Stimulated activated naive CD4-positive, alpha-beta T cell (primary cell): ENCODE measurements around the gene PRKCZ.

ENCODE experiments used
- DNase-seq, 6 experiments: peaks; one replicate each; lab custom pipeline; 2025; lab: John Stamatoyannopoulos, UW

PRKCZ gene

GRCh38 chr1:2049718-2050431 lies at the start of gene PRKCZ:
TSS of gene PRKCZ (plus strand) at chr1:2050411. CDS start at chr1:2050631, 220 bp downstream.
- peak; percentile 85 to 94 (median 90) for DNase-seq

- DNase-seq = no peak
Measured at GRCh38 chr1:2000432-2000831, 49.8 kb upstream of the PRKCZ start.

- no peak for DNase-seq
Measured at GRCh38 chr1:2000850-2001249, 49.4 kb upstream of the PRKCZ start.

GRCh38 chr1:2001773-2002411 lies 48.3 kb upstream of the PRKCZ start:
- DNase-seq = no peak

- no peak for DNase-seq
Measured at GRCh38 chr1:2003541-2004131, 46.6 kb upstream of the PRKCZ start, which contains the start of gene CFAP74. TSS of gene CFAP74 (minus strand) at chr1:2003786. CDS start at chr1:1990956, 12,830 bp downstream.

- DNase-seq = no peak
Measured at GRCh38 chr1:2004856-2005255, 45.4 kb upstream of the PRKCZ start.

- no peak for DNase-seq
Measured at GRCh38 chr1:2009101-2010053, 40.8 kb upstream of the PRKCZ start.

GRCh38 chr1:2014181-2014580 lies 36.0 kb upstream of the PRKCZ start:
- DNase-seq = no peak

- DNase-seq = no peak
Measured at GRCh38 chr1:2014741-2015735, 35.2 kb upstream of the PRKCZ start.

- DNase-seq = no peak
Measured at GRCh38 chr1:2016123-2016522, 34.1 kb upstream of the PRKCZ start.

- DNase-seq = peak in 1 of 6 experiments; percentile 10
Measured at GRCh38 chr1:2018217-2019171, 31.7 kb upstream of the PRKCZ start.

- no peak for DNase-seq
Measured at GRCh38 chr1:2019172-2019543, 31.1 kb upstream of the PRKCZ start, which contains the start of gene GABRD. TSS of gene GABRD (plus strand) at chr1:2019345. CDS start at chr1:2019424, 79 bp downstream.

- DNase-seq = no peak
Measured at GRCh38 chr1:2019571-2020309, 30.5 kb upstream of the PRKCZ start.

GRCh38 chr1:2020310-2020655 lies 29.9 kb upstream of the PRKCZ start:
- no peak for DNase-seq

- no peak for DNase-seq
Measured at GRCh38 chr1:2021550-2021949, 28.7 kb upstream of the PRKCZ start.

GRCh38 chr1:2022063-2022770 lies 28.0 kb upstream of the PRKCZ start:
- DNase-seq = no peak

GRCh38 chr1:2023187-2023586 lies 27.0 kb upstream of the PRKCZ start:
- no peak for DNase-seq

- no peak for DNase-seq
Measured at GRCh38 chr1:2024451-2024850, 25.8 kb upstream of the PRKCZ start.
